Activated CD8-positive, alpha-beta memory T cell treated with anti-CD3 and anti-CD28 coated beads, Interleukin-2, amount 50 U/mL, for 4 hours (primary cell): ENCODE data around the gene FYTTD1.

Experiments
- DNase-seq: peaks from one replicate; pipeline ENCODE4 v3.0.0-alpha.2; 2020

Gene FYTTD1

DNA sequence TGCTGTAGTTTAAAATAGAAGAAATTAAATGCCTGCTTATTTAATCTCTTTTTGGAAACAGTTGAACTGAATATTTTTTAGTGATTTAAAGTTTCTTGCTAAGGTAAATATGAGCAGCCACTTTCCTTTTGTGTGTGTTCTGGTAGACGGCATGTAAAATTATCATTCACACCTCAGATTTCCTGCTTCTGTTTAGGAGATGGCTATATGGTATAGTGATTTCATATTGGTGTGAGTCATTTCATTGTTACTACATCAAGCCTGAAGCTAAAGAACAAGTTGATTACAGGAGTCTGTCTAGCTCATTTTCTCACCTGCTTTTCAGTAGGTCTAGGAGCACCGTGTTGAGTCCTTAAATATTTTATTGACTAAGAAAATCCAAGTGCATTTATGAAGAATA lies 43.6 kb downstream of the FYTTD1 start:
- no peak for DNase-seq

DNA sequence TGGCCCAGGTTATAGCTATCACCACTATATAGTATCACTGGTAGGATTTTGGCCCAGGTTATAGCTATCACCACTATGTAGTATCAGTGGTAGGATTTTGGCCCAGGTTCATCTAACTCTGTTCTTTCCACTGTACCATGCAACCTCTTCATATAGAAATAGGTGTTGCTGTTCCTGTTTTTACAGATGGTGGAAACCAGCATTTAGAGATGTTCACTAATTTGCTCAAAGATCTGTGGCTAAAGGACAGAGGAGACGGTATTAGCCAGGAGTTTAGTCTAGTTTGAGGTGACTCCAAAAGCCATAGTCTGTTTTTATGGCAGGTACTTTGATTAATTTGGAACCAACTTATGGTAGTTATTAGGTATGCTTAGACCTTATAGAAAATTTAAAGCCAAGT lies 44.4 kb downstream of the FYTTD1 start:
- no peak for DNase-seq

DNA sequence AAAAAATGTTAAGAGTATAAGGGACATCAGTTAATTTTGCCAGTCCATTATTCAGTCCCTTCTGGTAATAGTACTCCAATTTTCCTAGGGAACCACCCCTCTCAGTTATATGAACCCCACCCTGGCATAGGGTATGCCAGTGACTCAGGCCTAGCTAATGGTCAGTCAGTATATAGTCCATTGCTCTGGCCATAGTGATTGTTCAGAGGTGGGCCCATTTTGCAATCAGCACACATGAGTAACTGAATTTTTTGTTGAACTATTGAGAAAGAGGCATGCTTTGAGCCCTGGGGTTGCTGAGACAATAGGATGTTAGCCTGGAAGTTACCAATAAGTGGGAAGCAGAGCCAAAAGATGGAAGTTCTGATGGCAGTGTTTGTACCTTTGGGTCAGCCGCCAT lies 45.5 kb downstream of the FYTTD1 start:
- DNase-seq = no peak

DNA sequence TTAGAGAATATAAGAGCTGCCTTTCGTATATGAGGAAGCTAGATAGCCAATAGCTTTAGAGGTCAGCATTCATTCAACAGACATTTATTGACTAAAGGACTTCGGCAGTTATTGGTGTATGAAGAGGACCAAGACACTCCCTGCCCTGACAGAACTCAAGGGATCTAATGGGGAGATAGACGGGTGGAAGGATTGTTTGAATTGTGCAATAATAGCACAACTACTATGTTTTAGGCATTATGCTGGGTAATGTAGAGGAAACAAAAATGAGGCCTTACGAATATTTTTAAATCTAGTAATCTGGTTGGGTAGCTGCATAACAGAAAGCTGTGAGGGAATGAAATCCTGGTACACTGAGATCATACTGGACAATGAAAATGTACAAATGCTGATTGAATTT lies 46.4 kb downstream of the FYTTD1 start:
- DNase-seq = no peak

DNA sequence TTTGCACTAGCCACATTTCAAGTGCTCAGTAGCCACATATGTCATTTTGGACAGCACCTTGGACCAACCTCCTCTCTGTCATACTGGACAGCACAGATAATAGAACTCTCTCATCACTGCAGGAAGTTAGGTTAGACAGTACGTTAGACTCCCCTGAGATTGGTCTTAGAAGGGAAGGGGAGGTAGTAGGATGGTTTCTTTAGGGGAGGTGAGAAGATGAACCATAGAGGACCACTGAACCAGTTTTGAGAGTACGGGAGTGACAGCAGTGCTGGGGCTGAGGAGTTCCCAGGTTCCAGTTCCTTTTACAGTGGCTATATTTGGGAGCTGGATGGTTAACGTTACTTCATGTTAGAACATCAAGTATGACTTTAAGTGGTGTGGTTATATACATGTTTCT lies 49.2 kb downstream of the FYTTD1 start:
- no peak for DNase-seq

DNA sequence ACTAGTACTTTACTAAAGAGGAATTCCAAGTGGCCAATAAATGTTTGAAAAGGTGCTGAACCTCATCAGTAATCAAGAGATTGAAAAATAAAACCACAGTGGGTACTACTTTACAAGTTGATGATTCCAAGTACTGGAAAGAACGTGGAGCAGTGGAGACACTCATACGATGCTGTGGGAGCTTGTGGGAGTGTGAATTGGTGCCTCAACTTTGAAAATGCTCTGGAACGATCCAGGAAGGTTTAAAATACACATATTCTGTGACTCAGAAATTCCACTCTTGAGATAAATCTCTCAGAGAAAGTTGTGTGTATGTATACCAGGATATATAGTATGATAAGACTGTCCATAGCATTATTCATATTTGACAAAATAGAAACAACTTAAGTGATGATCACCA lies 50.7 kb downstream of the FYTTD1 start:
- no peak for DNase-seq

DNA sequence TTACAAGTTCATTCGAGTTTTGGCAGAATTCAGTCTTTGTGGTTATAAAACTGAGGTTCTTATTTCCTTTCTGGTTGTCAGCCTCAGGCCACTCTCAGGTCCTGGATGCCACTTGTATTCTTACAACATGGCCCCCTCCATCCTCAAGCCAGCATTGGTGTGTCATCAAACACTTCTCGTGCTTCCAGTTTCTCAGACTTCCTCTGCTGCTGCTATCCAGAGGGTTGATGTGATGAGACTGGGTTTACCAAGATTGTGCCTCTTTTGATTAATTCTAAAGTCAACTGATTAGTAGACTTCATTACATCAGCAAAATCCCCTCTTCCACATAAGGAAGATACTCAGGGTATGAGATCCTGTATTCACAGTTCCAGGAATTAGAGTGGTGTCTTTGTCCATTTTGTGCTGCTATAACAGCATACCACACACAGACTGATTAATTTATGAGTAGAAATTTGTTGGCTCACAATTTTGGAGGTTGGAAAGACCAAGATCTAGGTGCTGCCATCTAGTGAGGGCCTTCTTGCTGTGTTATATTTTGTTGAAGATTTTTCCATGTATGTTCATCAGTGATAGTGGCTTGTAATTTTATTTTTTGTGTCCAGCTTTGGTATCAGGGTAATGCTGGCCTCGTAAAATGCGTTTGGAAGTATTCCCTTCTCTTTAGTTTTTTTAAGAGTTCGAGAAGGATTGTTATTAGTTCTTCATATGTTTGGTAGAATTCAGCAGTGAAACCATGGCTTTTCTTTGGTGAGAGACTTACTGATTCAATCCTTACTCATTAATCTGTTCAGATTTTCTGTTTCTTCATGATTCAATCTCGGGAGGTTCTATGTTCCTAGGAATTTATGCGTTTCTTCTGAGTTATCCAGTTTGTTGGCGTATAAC lies 52.5 kb downstream of the FYTTD1 start:
- DNase-seq = peak; percentile 18

DNA sequence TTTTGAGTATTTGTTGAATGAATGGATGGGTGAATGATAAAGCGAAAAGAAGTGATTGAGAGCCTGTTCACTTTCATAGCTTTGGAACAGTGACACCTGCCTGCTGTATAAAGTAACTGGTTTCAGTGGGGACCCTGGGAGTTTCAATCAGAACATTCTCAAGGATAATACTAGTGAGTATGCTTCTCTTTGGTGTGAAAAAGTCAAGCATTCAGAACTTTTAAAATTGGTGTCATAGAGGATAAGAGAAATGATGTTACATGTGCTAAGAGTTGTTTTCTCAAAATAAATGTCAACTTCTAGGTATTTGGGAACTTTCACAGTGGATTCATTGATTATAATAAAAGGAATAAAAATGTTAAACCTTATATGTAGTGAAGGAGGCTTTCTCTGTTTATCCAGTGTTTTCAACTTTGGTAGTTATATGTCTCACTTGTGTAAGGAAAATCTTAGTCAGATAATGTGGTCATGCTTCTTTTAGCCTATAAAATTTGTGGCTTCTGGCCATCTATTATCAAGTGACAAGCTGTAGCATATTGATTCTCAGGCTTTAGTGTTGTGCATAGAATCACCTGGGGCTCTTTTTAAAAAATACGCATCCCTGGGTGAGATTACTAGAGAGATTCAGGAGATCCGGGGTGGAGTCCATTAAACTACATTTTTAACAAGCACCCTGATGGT lies 53.2 kb downstream of the FYTTD1 start:
- no peak for DNase-seq

DNA sequence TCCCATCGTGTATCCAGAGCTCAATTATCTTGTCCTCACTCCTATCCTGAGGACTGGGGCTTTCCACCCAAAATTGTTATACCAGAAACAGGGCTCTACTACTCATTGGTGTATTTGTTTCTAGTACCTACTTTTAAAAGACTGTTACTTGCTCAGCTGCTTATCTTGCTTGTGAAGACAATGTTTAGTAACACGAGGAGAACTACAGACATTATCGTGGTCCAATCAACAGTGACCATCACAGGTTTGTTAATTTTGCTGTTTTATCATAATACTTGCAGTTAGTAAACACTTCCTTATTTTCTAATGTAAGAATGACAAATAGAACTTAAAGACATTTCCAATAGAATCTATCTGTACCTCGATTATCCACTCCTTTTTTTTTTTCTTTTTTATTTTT lies 54.8 kb downstream of the FYTTD1 start:
- DNase-seq = no peak

DNA sequence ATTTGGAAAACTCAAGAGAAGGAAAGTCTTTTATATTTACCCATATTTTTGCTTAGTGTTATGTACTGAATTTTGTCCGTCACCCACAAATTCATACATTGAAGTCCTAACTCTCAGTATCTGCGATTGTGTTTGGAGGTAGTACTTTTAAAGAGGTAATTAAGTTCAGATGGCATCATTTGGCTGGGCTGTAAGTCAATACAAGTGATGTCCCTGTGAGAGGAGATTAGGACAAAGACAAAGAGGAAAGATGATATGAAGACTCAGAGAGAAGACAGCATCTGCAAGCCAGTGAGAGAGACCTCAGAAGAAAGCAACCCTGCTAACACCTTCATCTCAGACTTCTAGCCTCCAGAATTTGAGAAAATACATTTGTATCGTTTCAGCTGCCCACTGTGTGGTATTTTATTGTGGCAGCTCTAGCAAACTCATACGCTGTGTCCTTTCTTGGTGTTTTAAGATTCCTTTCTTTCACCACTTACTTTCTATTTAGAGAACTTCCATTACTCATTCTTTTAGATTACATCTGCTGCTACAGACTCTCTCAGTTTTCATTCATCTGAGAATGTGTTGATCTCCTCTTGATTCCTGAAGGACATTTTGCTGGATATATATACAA lies 58.4 kb downstream of the FYTTD1 start:
- DNase-seq = no peak

DNA sequence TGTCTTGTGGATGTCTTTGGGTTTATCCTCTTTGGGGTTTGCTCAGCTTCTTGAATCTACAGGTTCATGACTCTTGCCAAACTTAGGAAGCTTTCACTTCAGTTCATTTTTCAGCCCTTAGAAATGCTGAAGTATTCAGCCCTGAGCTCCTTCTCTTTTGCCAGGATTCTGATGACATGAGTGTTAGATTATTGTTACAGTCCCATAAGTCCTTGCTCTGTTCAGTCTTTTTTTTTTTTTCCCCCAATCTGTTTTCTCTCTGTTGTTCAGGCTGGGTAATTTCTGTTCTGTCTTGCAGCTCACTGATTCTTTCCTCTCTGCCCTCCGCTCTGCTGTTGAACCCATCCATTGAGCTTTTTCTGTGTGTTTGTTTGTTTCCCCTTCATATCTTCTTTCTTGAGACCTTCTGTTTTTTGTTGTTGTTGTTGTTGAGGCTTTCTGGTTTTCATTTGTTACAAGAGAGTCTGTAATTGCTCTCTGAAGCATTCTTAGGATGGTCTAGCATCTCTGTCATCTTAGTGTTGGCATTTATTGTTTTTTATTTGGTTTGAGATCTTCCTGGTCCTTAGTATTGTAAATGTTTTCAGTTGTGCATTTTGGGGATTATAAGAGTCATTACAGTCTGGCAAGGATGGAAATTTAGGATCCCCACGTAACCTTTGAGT lies 59.8 kb downstream of the FYTTD1 start:
- DNase-seq = no peak

DNA sequence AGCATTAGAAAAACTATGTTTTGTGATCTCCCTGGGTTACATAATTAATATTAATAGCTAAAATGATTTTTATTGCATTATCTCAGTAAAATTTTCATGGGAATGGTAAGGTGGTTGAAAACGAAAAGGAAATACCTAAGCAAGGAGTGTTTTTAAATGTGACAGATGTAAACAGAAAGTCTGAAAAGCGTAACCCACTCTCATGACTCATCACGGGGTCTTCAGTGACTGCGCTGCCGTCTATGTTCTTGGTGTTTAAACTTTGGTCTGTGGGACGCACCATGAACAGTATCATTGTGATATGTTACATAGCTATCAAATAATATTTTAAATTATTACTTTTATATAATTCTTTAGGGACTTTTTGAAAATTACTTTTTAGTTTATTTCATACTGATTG lies 61.2 kb downstream of the FYTTD1 start:
- no peak for DNase-seq

DNA sequence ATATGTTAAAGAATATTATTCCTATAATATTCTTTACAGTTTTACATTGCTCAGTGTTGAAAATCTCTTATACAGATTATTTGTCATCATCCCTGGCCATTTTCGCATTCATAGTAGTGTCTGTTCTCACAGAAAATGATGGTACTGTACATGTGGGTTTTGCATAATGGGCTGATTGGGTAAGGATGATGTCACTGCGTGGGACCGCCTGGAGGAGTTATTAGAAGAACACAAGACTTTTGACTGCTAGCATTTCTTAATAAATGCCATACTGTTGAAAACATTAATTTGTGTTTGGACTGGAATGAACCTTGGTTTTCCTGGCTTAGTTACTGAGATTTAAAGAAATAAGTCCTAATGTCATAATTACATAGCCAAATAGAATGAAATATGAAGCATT lies 61.7 kb downstream of the FYTTD1 start:
- DNase-seq = no peak

DNA sequence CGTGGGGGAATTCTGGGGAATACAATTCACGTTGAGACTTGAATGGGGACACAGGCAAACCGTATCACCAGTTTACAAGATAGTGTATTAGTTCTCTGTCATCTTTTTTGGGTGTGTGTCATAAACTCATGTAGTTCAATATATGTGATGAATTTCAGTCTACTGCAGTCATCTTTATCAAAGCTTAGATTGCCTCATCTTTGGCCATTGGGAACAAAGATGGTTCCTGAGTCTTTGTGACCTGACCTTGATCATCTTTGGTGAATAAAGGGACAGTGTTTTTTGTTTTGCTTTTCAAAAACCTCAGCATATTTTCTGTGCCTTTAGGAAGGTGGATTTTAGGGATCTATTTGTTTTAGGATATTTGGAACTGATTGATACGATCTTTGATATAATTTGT lies 64.7 kb downstream of the FYTTD1 start:
- DNase-seq = no peak

DNA sequence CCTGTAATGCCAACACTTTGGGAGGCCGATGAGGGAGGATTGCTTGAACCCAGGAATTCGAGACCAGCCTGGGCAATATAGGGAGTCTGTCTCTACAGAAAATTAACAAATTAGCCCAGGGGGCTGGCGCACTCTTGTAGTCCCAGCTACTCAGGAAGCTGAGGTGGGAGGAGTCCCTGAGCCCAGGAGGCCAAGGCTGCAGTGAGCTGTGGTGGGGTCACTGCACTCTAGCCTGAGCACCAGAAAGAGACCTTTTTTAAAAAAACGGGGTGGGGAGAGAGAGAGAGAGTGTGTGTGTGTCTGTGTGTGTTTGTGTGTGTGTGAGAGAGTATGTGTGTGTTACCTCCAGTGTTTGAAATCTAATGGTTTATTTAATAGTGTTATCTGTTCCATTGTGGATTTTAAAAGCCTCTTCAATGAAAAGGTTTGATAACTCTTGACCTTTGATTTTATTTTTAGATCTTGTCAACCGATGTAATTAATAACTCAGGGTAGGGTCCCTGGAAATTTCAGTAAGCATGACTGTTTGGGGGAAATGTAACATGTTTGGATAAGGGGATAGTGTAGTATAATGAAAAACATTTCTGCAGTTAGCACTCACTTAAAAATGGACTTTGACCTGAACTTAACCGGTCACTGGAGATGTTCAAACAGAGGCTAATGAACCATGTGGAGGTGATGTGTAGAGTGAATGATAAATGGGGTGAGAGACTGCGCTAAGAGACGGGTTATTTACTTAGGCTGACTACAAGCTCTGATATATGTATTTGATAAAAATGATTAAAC lies 71.1 kb downstream of the FYTTD1 start:
- DNase-seq = no peak

DNA sequence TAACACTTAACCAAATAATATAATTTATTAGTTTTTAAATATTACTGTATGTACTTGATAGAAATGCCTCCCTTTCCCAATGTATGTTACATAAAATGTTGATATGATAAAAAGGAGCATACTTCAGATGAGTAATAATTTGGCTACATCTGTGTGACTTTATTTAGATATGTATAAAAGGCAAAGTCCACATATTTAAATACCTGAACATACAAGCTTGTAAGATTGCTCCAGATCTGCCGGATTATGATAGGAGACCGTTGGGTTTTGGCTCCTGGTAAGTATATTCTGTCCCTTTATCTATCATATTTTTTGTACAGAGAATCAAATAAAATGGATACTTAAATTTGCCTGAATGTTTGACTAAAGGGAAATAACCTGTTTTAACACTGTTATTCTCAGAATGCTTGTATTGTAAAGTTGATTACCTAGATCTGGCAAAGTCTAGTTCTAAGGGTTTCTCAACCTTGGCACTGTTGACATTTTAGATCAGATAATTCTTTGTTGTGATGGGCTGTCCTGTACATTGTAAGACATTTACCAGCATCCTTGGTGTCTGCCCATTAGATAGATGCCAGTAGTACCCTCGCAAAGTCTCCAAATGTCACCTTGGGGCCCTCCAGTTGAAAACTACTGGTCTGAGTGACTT lies 79.8 kb downstream of the FYTTD1 start:
- no peak for DNase-seq

DNA sequence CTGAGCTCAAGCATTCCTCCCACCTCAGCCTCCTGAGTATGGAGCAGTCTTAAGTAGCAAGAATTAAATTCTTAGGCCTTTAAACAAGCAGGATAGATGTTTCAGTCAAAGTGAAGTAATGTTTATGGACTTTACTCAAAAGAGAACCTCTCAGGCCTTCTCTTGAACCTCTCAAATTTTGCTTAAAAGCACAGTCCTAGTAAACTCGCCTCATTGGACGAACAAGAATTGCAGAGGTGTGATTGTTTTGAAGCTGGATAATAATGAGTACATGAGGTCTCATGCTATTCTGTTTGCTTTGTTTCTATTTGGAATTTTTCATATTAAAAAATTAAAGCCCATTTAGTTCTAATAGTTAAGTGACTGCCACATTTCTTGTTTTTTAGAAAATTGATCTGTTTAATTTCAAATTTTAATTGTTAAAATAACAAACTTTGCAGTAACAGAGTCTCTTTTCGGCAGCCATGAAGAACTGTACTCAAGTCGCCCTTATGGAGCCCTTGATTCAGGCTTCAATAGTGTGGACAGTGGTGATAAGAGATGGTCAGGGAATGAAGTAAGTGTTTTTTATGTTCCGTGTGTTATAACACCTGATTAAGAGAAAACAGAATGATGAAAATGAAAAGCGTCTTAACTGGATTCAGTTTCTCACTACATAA lies 80.8 kb downstream of the FYTTD1 start:
- no peak for DNase-seq

DNA sequence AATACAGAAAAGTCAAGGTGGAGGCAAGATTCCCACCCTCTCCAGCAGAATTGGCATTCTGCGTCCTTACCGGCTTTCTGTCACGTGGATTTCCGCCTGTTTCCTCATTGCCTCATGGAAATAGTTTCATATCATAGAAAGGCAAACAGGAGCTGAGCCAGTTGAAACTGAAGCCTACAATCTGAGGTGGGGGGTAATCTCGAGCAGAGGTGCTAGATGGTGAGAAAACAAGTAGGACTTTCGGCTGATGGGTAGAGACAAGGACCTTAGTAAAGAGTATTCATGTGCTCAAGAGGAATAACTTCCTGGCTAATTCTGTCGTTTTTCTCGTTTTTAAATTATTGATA lies 81.3 kb downstream of the FYTTD1 start:
- no peak for DNase-seq

DNA sequence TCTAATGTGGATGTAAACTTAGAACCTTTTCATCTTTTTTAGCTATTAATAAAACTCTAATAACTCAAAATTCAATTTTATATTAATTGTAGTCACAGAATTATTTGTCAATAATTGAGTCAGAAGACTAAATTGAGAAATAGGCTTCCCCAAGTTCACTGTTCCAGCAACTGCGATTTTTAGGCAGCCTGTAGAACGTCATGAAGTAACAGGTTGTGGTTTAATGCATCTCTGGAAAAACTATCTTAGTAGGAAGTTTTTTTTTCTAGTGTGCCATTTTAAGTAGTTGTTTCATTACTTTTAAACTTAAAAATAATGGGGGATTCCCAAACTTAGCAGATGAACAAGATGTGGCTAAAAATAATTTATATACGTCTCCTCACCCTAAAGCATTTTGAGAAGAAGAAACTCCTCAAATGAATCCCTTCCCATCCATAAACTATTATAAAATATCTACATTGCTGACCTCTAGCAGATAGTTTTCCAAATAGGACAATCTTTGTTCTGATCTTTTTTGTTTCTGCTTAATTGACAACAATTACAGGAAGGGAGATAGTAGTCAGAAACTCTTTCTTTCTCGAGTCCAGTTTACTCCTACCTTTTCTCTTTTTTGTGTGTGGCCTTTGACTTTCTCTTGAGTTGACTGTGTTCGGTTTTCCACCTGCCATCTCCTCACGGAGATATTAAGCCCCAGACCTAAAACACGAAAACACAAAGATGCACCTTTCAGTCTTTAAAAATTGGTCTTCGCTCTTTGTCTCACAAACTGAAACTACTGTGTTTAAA lies 84.4 kb downstream of the FYTTD1 start:
- no peak for DNase-seq

DNA sequence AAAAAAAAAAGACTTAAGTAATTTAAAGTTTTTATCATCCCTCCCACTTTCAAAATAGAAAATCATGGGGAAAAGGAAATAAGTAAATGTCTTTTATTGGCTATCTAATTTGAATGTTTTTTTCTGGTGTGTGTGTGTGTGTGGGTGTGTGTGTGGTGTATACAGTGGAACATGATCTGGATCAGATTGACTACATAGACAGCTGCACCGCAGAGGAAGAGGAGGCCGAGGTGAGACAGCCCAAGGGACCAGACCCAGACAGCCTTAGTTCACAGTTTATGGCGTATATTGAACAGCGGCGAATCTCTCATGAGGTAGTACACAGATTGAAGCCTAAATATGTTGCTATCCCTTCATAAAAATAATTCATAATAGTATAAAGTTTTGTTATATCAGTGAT lies 85.8 kb downstream of the FYTTD1 start:
- no peak for DNase-seq

DNA sequence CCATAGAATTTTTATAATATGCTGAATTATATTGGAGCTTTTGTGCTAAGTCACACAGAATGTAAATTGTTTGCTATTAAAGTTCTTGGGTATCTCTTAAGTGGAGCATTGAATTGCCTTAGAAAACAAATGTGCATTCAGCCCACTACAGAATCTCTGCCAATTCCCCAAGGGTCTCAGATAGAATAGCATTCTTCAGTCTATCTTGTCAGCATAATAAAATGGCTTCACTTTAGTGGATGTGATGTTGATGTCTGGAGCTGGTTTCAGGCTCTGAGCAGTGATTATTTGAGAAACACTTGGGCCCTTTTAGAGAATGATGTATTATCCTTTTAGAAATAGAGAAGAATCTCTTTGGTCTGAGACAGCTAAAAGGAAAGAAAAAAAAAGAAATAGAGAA lies 86.6 kb downstream of the FYTTD1 start:
- DNase-seq = no peak
